A549 (cell line): ENCODE results near the gene TRIM17. TPM values are rescaled to one million over a fixed set of nuclear protein-coding genes. Genes with fewer than 3 reads are reported as not detected.

Experiments used
- ATAC-seq, 2 experiments: fragments of 200-7000 bp in 1 of 2; fragments of >200 bp in 1 of 2; cut with Nextera tagmentation in 1 of 2; cut with Tn5 transposase in 1 of 2; 3 replicates each; pipeline versions ENCODE4 v1.8.0 to v1.9.1; 2018 to 2020; ENCODE audit warnings: mild to moderate bottlenecking in 1 of 2, moderate library complexity in 1 of 2
- CTCF ChIA-PET: fragments of 300-600 bp; sonication (Branson Sonifier 250); formaldehyde crosslinking; extraction: SDS; loops from one replicate; lab custom pipeline; 2021; ENCODE audit warnings: antibody characterized with exemption, inconsistent platforms; lab: Yijun Ruan, JAX
- POLR2A ChIA-PET: fragments of 350-600 bp; formaldehyde crosslinking; extraction: SDS; loops from one replicate; lab custom pipeline; 2021; ENCODE audit warnings: antibody characterized with exemption, inconsistent platforms; lab: Yijun Ruan, JAX
- DNase-seq, 2 experiments: peaks; one replicate each; pipeline versions ENCODE4 v3.0.0 to v3.0.0-alpha.2; 2011 to 2016; ENCODE audit warnings: low read depth in 1 of 2, low spot score in 1 of 2
- FAIRE-seq: peaks from 2 replicates; lab custom pipeline; 2011; peaks lifted over from hg19 to GRCh38; lab: Jason Lieb, UNC
- H3K27ac ChIP-seq, 2 experiments: fragments of >200 bp; sonication (Bioruptor Twin); formaldehyde crosslinking; 3 replicates each; pipeline ENCODE4 v1.5.1; 2016 to 2017
- H3K4me1 ChIP-seq: fragments of >200 bp; sonication (Bioruptor Twin); formaldehyde crosslinking; 3 replicates; pipeline ENCODE4 v1.6.1; 2016
- H3K4me2 ChIP-seq: fragments of >200 bp; sonication (Bioruptor Twin); formaldehyde crosslinking; 3 replicates; pipeline ENCODE4 v1.6.1; 2016
- H3K4me3 ChIP-seq: fragments of >200 bp; sonication (Bioruptor Twin); formaldehyde crosslinking; 3 replicates; pipeline ENCODE4 v1.5.1; 2016
- H3K9me3 ChIP-seq: fragments of >200 bp; sonication (Bioruptor Twin); formaldehyde crosslinking; 3 replicates; pipeline ENCODE4 v1.6.1; 2016
- ATOH8 ChIP-seq: fragments of 250-450 bp; sonication (Bioruptor Pico); IDR thresholded peaks from 2 replicates; pipeline ENCODE4 v1.5.0; 2020; ENCODE audit warnings: low read depth, mild to moderate bottlenecking, moderate library complexity
- BCL3 ChIP-seq: fragments of >200 bp; sonication (Bioruptor Twin); formaldehyde crosslinking; IDR thresholded peaks from 3 replicates; pipeline ENCODE4 v1.6.1; 2016
- E2F6 ChIP-seq: IDR thresholded peaks from 2 replicates; pipeline ENCODE4 v1.6.1; 2012; ENCODE audit warnings: low read depth, borderline replicate concordance
- EHF ChIP-seq: fragments of 250-450 bp; sonication (Bioruptor Pico); IDR thresholded peaks from 2 replicates; pipeline ENCODE4 v1.5.0; 2020; ENCODE audit warnings: mild to moderate bottlenecking
- HDAC2 ChIP-seq: fragments of 200-600 bp; sonication (generic); IDR thresholded peaks from 2 replicates; pipeline ENCODE4 v1.6.1; 2016
- HMGXB4 ChIP-seq: fragments of 250-450 bp; sonication (Bioruptor Pico); IDR thresholded peaks from 2 replicates; pipeline ENCODE4 v1.5.0; 2021; ENCODE audit warnings: mild to moderate bottlenecking, moderate library complexity, borderline replicate concordance
- HOXA7 ChIP-seq: fragments of 250-450 bp; sonication (Bioruptor Pico); IDR thresholded peaks from 2 replicates; pipeline ENCODE4 v1.5.0; 2020; ENCODE audit warnings: mild to moderate bottlenecking, moderate library complexity
- HOXB13 ChIP-seq: fragments of 250-450 bp; sonication (Bioruptor Pico); IDR thresholded peaks from 2 replicates; pipeline ENCODE4 v1.5.0; 2020; ENCODE audit warnings: low read depth, mild to moderate bottlenecking, moderate library complexity
- MAX ChIP-seq: IDR thresholded peaks from 2 replicates; pipeline ENCODE4 v1.6.1; 2012
- NR3C1 ChIP-seq: fragments of >200 bp; sonication (Bioruptor Twin); formaldehyde crosslinking; IDR thresholded peaks from 3 replicates; pipeline ENCODE4 v1.6.1; 2017
- SREBF2 ChIP-seq: fragments of 450-650 bp; IDR thresholded peaks from 2 replicates; pipeline ENCODE4 v1.6.1; 2014; ENCODE audit warnings: mild to moderate bottlenecking, moderate library complexity
- TP53 ChIP-seq: fragments of 250-450 bp; sonication (Bioruptor Pico); IDR thresholded peaks from 2 replicates; pipeline ENCODE4 v1.5.0; 2021; ENCODE audit warnings: mild to moderate bottlenecking, moderate library complexity
- ZC3H11A ChIP-seq: fragments of 450-650 bp; IDR thresholded peaks from 2 replicates; pipeline ENCODE4 v1.6.1; 2014; ENCODE audit warnings: antibody characterized with exemption, mild to moderate bottlenecking
- ZFP36 ChIP-seq: fragments of 450-650 bp; IDR thresholded peaks from 2 replicates; pipeline ENCODE4 v1.6.1; 2014; ENCODE audit warnings: borderline replicate concordance; ENCODE audit not compliant: partially characterized antibody
- ZNF302 ChIP-seq: fragments of 250-450 bp; sonication (Bioruptor Pico); IDR thresholded peaks from 2 replicates; pipeline ENCODE4 v1.9.0; 2021; ENCODE audit warnings: inconsistent platforms, mild to moderate bottlenecking, moderate library complexity
- WGBS: methylation state at CpG from one replicate; pipeline ENCODE4 v1.1.6; 2017; ENCODE audit errors: missing lambda C conversion rate; 5-methylcytosine and 5-hydroxymethylcytosine counted together
- polyA plus RNA-seq, 4 experiments: library from polyadenylated mRNA; depleted of rRNA in 3 of 4; stranded (reverse); fragments of >200 nt; fragmentation: RNase III in 1 of 4; extraction: RNeasy Plus Mini Kit Qiagen cat#74134 plus additional on column Dnase treatment in 1 of 4; gene quantifications; 2 replicates in 3 of 4; 3 replicates in 1 of 4; pipeline ENCODE4 v1.2.3, GENCODE V29; 2011 to 2017

Gene TRIM17
- polyA plus RNA-seq, 2 of the 4 experiments (the other 2 are of a cell fraction), result not detected

GRCh38 chr1:228359613-228360532 lies 56.8 kb downstream of the TRIM17 start:
- WGBS, result 85% methylated on average over 25 of the region's 45 CpGs
- Histone ChIP-seq H3K4me3 (no peak overlapping the region), H3K4me1 (no peaks in the 10 kb centered on the region), H3K9me3 (no peaks in the 10 kb centered on the region), H3K4me2 (no peak overlapping the region), H3K27ac (no peak overlapping the region)
- TF ChIP-seq HOXB13 (CRISPR knock-in tag), result no peak
- no peak for DNase-seq
- ChIA-PET POLR2A (interaction anchor here (0.6 kb wide), 1 partner anchor 47 kb away, joined by 4 read pairs; the partner anchor contains the start of gene TRIM11), CTCF (interaction anchor here (1.4 kb wide), 1 partner anchor 33 kb away, joined by 3 read pairs; no protein-coding TSS in a partner anchor)
- no peak for FAIRE-seq
- no peak for ATAC-seq

GRCh38 chr1:228358764-228359612 lies 57.7 kb downstream of the TRIM17 start:
- Histone ChIP-seq H3K9me3 (no peaks in the 10 kb centered on the region), H3K4me2 (no peak overlapping the region), H3K4me1 (no peaks in the 10 kb centered on the region), H3K27ac (no peak overlapping the region), H3K4me3 (no peak overlapping the region)
- no peak for FAIRE-seq
- no peak for ATAC-seq
- TF ChIP-seq NR3C1 (no peak), ZC3H11A (no peak), EHF (no peak), E2F6 (no peak), ZFP36 (no peak), ATOH8 (CRISPR knock-in tag) (no peak), HMGXB4 (CRISPR knock-in tag) (no peak), HDAC2 (no peak)
- POLR2A ChIA-PET, result no interaction called here
- CTCF ChIA-PET, result interaction anchor here (1.4 kb wide), 1 partner anchor 34 kb away, joined by 3 read pairs; no protein-coding TSS in a partner anchor
- 88% methylated on average over 19 of the region's 19 CpGs for WGBS
- no peak for DNase-seq

- Histone ChIP-seq H3K4me3 (no peak overlapping the region), H3K4me2 (no peak overlapping the region), H3K27ac (no peak overlapping the region), H3K4me1 (no peaks in the 10 kb centered on the region), H3K9me3 (no peaks in the 10 kb centered on the region)
- 40% methylated on average over 4 of the region's 4 CpGs for WGBS
- no peak for FAIRE-seq
- no peak for DNase-seq
- ChIA-PET CTCF (no interaction called here), POLR2A (no interaction called here)
- ATAC-seq, result no peak
- no peak for TF ChIP-seq NR3C1
- no peak for TF ChIP-seq MAX
- no peak for TF ChIP-seq ZC3H11A
- TF ChIP-seq BCL3, result no peak
- TF ChIP-seq TP53 (CRISPR knock-in tag), result no peak
- no peak for TF ChIP-seq SREBF2
- TF ChIP-seq HOXA7 (CRISPR knock-in tag), result no peak
- TF ChIP-seq ZNF302 (CRISPR knock-in tag), result no peak
Measured at GRCh38 chr1:228358039-228358763, 58.5 kb downstream of the TRIM17 start.
